HepG2 (cell line): ENCODE measurements around the gene PFDN2. TPM values are rescaled to one million over a fixed set of nuclear protein-coding genes. Genes with fewer than 3 reads are reported as not detected.

Source experiments
- ATAC-seq: fragments of 200-7000 bp; cut with Tn5 transposase; 3 replicates; pipeline ENCODE4 v1.9.1; 2020; ENCODE audit warnings: mild to moderate bottlenecking, moderate library complexity
- BruUV-seq: library from RNA; stranded (reverse); fragments of 400-500 nt; replicated peaks from 2 replicates; lab custom pipeline; 2021; lab: Mats Ljungman, UMichigan
- CTCF ChIA-PET: fragments of 300-600 bp; formaldehyde crosslinking; extraction: SDS; loops from one replicate; lab custom pipeline; 2021; ENCODE audit warnings: low total read pairs, inconsistent platforms, low intra/inter-chr PET ratio; lab: Yijun Ruan, JAX
- POLR2A ChIA-PET: fragments of 350-600 bp; sonication (Branson Sonifier 250); formaldehyde crosslinking; loops from one replicate; lab custom pipeline; 2020; ENCODE audit warnings: antibody characterized with exemption, inconsistent platforms; lab: Yijun Ruan, JAX
- DNase-seq: peaks from one replicate; pipeline ENCODE4 v3.0.0-alpha.2; 2015; ENCODE audit warnings: low spot score
- FAIRE-seq: peaks from 3 replicates; lab custom pipeline; 2011; peaks lifted over from hg19 to GRCh38; lab: Jason Lieb, UNC
- H2AFZ ChIP-seq: one replicate; pipeline ENCODE4 v1.6.1; 2011; ENCODE audit warnings: low read length, inconsistent platforms
- H3K27ac ChIP-seq: fragments of 300-600 bp; 3 replicates; pipeline ENCODE4 v1.8.0; 2011; ENCODE audit warnings: mixed run types, mild to moderate bottlenecking, mixed read lengths, low read length, inconsistent platforms; ENCODE audit not compliant: insufficient read depth; ENCODE audit errors: extremely low read length
- H3K27me3 ChIP-seq, 2 experiments: fragments of 200-600 bp in 1 of 2; 2 replicates in 1 of 2; 3 replicates in 1 of 2; pipeline versions ENCODE4 v1.6.0 to v1.8.0; 2011; ENCODE audit warnings: low read length in 2 of 2, mild to moderate bottlenecking in 2 of 2, moderate library complexity in 2 of 2, inconsistent platforms in 1 of 2; ENCODE audit not compliant: insufficient read depth in 2 of 2, control insufficient read depth in 1 of 2
- H3K36me3 ChIP-seq, 2 experiments: fragments of 200-600 bp in 1 of 2; replicated peaks in 1 of 2; 2 replicates in 1 of 2; 3 replicates in 1 of 2; pipeline versions ENCODE4 v1.5.1 to v1.8.0; 2011; ENCODE audit warnings: low read length in 2 of 2, inconsistent platforms in 1 of 2; ENCODE audit not compliant: insufficient read depth in 2 of 2, control insufficient read depth in 1 of 2
- H3K4me1 ChIP-seq: 2 replicates; pipeline ENCODE4 v1.5.1; 2012; ENCODE audit warnings: low read length, inconsistent platforms; ENCODE audit not compliant: insufficient read depth
- H3K4me2 ChIP-seq: 2 replicates; pipeline ENCODE4 v1.6.0; 2011; ENCODE audit warnings: low read depth, low read length, inconsistent platforms
- H3K4me3 ChIP-seq, 3 experiments: fragments of 200-600 bp in 1 of 3; sonication (generic), shearing (Covaris generic) in 1 of 3; replicated peaks in 1 of 3; 2 replicates each; pipeline ENCODE4 v1.5.1; 2011 to 2016; ENCODE audit warnings: low read length in 3 of 3, inconsistent platforms in 2 of 3, low read depth in 2 of 3, mild to moderate bottlenecking in 2 of 3, control low read depth in 1 of 3, mixed read lengths in 1 of 3; ENCODE audit not compliant: insufficient read depth in 1 of 3
- H3K79me2 ChIP-seq: one replicate; pipeline ENCODE4 v1.6.1; 2011; ENCODE audit warnings: low read length, inconsistent platforms; ENCODE audit not compliant: insufficient read depth
- H3K9ac ChIP-seq: 2 replicates; pipeline ENCODE4 v1.6.0; 2011; ENCODE audit warnings: mild to moderate bottlenecking, low read depth, low read length, inconsistent platforms; ENCODE audit not compliant: insufficient read depth
- H3K9me3 ChIP-seq: 2 replicates; pipeline ENCODE4 v1.5.1; 2012; ENCODE audit warnings: mild to moderate bottlenecking, low read length
- H4K20me1 ChIP-seq: 2 replicates; pipeline ENCODE4 v1.6.0; 2011; ENCODE audit warnings: inconsistent platforms, mild to moderate bottlenecking, low read length, moderate library complexity; ENCODE audit not compliant: insufficient read depth
- CBX2 ChIP-seq, 2 experiments: fragments of 200-600 bp in 1 of 2; sonication (generic); formaldehyde crosslinking in 1 of 2; IDR thresholded peaks; 2 replicates each; pipeline versions ENCODE4 v1.7.0 to v1.8.1; 2018 to 2022; ENCODE audit warnings: low read depth in 2 of 2, low read length in 1 of 2, mild to moderate bottlenecking in 1 of 2, missing genetic modification reagents in 1 of 2
- FOXO4 ChIP-seq: sonication (generic); formaldehyde crosslinking; conservative IDR thresholded peaks from 2 replicates; pipeline ENCODE4 v1.8.1; 2023; ENCODE audit warnings: missing genetic modification reagents
- HCFC1 ChIP-seq: fragments of 150-350 bp; IDR thresholded peaks from 2 replicates; pipeline ENCODE4 v1.6.1; 2014; ENCODE audit warnings: low read depth, low read length
- HHEX ChIP-seq: IDR thresholded peaks from 2 replicates; pipeline ENCODE4 v1.6.1; 2016; ENCODE audit warnings: control low read depth
- MIER2 ChIP-seq: IDR thresholded peaks from 2 replicates; pipeline ENCODE4 v1.6.1; 2016; ENCODE audit warnings: missing biosample characterization, missing genetic modification reagents
- ONECUT2 ChIP-seq: sonication (generic); formaldehyde crosslinking; IDR thresholded peaks from 2 replicates; pipeline ENCODE4 v1.4.0; 2020; ENCODE audit warnings: missing genetic modification reagents
- RBFOX2 ChIP-seq: fragments of 200-400 bp; formaldehyde crosslinking; IDR thresholded peaks from 2 replicates; pipeline ENCODE4 v1.6.1; 2017; ENCODE audit warnings: low read depth, mild to moderate bottlenecking, low read length
- SNAI1 ChIP-seq: sonication (generic); formaldehyde crosslinking; IDR thresholded peaks from 2 replicates; pipeline ENCODE4 v1.5.0; 2020; ENCODE audit warnings: mild to moderate bottlenecking, missing genetic modification reagents, borderline replicate concordance
- TAF15 ChIP-seq: fragments of 200-400 bp; formaldehyde crosslinking; IDR thresholded peaks from one replicate; pipeline ENCODE4 v1.6.1; 2018; ENCODE audit warnings: mild to moderate bottlenecking, low read depth, low read length; ENCODE audit not compliant: poor library complexity, severe bottlenecking
- TBX2 ChIP-seq: sonication (generic); formaldehyde crosslinking; IDR thresholded peaks from 2 replicates; pipeline ENCODE4 v1.5.0; 2020; ENCODE audit warnings: missing genetic modification reagents, mild to moderate bottlenecking, borderline replicate concordance
- ZMYM2 ChIP-seq: sonication (generic); formaldehyde crosslinking; IDR thresholded peaks from 2 replicates; pipeline ENCODE4 v1.8.0; 2022; ENCODE audit warnings: mild to moderate bottlenecking, missing genetic modification reagents
- ZNF615 ChIP-seq: sonication (generic); formaldehyde crosslinking; IDR thresholded peaks from 2 replicates; pipeline ENCODE4 v1.5.0; 2020; ENCODE audit warnings: mild to moderate bottlenecking, missing genetic modification reagents, borderline replicate concordance
- ZNF761 ChIP-seq: sonication (generic); formaldehyde crosslinking; conservative IDR thresholded peaks from 2 replicates; pipeline ENCODE4 v1.4.0; 2020; ENCODE audit warnings: mild to moderate bottlenecking, missing genetic modification reagents
- WGBS: methylation state at CpG from one replicate; pipeline ENCODE4 v1.1.6; 2017; ENCODE audit warnings: low lambda C conversion rate; 5-methylcytosine and 5-hydroxymethylcytosine counted together
- in situ Hi-C: cut with HindIII; loops from 2 replicates; pipeline ENCODE4 v1.10.0; 2017; ENCODE audit warnings: low pct_unique_long_range_greater_than_20kb; ENCODE audit not compliant: extremely low pct_ligation_motif_present
- intact Hi-C: fragments of 100-400 bp; cut with micrococcal nuclease; formaldehyde crosslinking; loops from one replicate; pipeline ENCODE4 v1.10.0; 2022; ENCODE audit not compliant: unreplicated experiment
- polyA plus RNA-seq, 8 experiments: library from polyadenylated mRNA; depleted of rRNA in 3 of 8; stranded (reverse) in 7 of 8; unstranded in 1 of 8; fragments of >200 nt; fragmentation: Illumina TruSeq in 4 of 8; extraction: Trizol in 4 of 8; gene quantifications; 2 replicates each; pipeline versions ENCODE4 v1.2.1 to v1.2.3, GENCODE V29; 2011 to 2016; ENCODE audit warnings: low read depth in 4 of 8, missing spikeins in 1 of 8, mixed read lengths in 1 of 8; ENCODE audit not compliant: insufficient read depth in 1 of 8
- total RNA-seq, 5 experiments: library from RNA; depleted of rRNA; stranded (reverse); fragments of >200 nt; fragmentation: Illumina TruSeq; extraction: Trizol; gene quantifications; 2 replicates each; pipeline ENCODE4 v1.2.3, GENCODE V29; 2016; ENCODE audit warnings: low read depth in 1 of 5
- TF ChIP-seq, protein P1 (sequence below): sonication (generic); formaldehyde crosslinking; IDR thresholded peaks from 2 replicates; pipeline ENCODE4 v1.4.0; 2020; ENCODE audit warnings: missing genetic modification reagents, borderline replicate concordance
- TF ChIP-seq, protein P2 (sequence below): sonication (generic); formaldehyde crosslinking; IDR thresholded peaks from 2 replicates; pipeline ENCODE4 v1.5.0; 2020; ENCODE audit warnings: mild to moderate bottlenecking, missing genetic modification reagents, borderline replicate concordance

The PFDN2 gene
- total and polyA plus RNA-seq, 2 of the 13 experiments (the other 11 are each of a cell fraction or from before 2014, with no cell fraction given), result 62.6 to 63.6 TPM

DNA sequence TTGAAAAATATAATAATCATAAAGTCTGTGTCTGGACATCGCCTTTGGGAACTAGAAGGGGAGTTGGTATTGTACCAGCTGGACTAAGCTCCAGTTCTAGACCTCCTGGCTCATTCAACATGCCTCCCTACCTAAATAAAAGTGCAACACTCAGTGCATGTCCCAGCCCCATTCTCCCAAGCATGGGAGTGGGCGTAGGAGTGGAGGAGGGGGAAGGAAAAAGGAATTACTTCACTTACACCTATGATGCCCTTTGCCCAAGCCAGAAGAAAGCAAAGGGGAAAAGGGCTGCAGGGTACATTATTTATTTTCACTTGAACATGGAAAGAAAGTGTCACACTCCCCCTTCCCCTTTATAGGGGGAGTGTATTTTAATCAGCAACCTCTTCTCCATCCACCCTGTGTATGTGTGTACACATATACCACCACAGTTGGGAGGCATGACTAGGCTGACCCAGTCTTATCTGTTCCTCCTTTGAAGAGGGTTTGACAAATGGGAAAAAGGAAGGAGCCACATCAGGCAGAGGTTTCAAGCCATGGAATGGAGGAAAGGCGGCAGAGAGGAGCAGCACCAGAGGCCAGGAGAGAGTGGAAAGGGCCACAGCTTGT, 3.3 kb upstream of the PFDN2 start:
- no peak for FAIRE-seq
- no peak overlapping the region for H3K4me2 ChIP-seq
- peaks cover 34% of the 10 kb centered on the region for H3K79me2 ChIP-seq
- no peak for DNase-seq
- H3K9me3 ChIP-seq, result no peaks in the 10 kb centered on the region
- no peaks in the 10 kb centered on the region; a peak in 1 of 5 replicates for H3K27me3 ChIP-seq
- ChIA-PET CTCF (no interaction called here), POLR2A (interaction anchor here (0.7 kb wide), 1 partner anchor 47 kb away, joined by 4 read pairs; no protein-coding TSS in a partner anchor)
- peaks cover 26% of the 10 kb centered on the region for H3K4me1 ChIP-seq
- TF ChIP-seq TAF15 (no peak), ZMYM2 (CRISPR knock-in tag) (no peak), HCFC1 (no peak), SNAI1 (CRISPR knock-in tag) (no peak), FOXO4 (no peak), MIER2 (CRISPR knock-in tag) (no peak), ZNF615 (CRISPR knock-in tag) (no peak), RBFOX2 (no peak), TBX2 (CRISPR knock-in tag) (no peak), CBX2 (IDR thresholded peaks at IDR 0.05; ENCODE audit: low read depth, low read length) (no peak), CBX2 (CRISPR knock-in tag; IDR thresholded peaks at IDR 0.05; ENCODE audit: low read depth) (no peak), ONECUT2 (no peak), HHEX (CRISPR knock-in tag) (no peak), ZNF761 (CRISPR knock-in tag) (no peak)
- TF ChIP-seq, protein P1, sequence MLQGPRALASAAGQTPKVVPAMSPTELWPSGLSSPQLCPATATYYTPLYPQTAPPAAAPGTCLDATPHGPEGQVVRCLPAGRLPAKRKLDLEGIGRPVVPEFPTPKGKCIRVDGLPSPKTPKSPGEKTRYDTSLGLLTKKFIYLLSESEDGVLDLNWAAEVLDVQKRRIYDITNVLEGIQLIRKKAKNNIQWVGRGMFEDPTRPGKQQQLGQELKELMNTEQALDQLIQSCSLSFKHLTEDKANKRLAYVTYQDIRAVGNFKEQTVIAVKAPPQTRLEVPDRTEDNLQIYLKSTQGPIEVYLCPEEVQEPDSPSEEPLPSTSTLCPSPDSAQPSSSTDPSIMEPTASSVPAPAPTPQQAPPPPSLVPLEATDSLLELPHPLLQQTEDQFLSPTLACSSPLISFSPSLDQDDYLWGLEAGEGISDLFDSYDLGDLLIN (CRISPR knock-in tag), result no peak
- TF ChIP-seq, protein P2, sequence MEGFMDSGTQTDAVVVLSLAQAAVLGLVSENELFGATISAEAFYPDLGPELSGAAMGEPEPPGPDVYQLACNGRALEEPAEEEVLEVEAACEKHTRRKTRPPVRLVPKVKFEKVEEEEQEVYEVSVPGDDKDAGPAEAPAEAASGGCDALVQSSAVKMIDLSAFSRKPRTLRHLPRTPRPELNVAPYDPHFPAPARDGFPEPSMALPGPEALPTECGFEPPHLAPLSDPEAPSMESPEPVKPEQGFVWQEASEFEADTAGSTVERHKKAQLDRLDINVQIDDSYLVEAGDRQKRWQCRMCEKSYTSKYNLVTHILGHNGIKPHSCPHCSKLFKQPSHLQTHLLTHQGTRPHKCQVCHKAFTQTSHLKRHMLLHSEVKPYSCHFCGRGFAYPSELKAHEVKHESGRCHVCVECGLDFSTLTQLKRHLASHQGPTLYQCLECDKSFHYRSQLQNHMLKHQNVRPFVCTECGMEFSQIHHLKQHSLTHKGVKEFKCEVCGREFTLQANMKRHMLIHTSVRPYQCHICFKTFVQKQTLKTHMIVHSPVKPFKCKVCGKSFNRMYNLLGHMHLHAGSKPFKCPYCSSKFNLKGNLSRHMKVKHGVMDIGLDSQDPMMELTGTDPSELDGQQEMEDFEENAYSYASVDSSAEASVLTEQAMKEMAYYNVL, result no peak
- in situ Hi-C loops, result no loop called here
- peaks cover 21 to 61% of the 10 kb centered on the region in 2 experiments for H3K36me3 ChIP-seq
- no peaks in the 10 kb centered on the region for H4K20me1 ChIP-seq
- H2AFZ ChIP-seq, result no peak overlapping the region
- BruUV-seq, result no TSS peak
- no peak overlapping the region for H3K4me3 ChIP-seq
- no peak for ATAC-seq
- no peak overlapping the region for H3K9ac ChIP-seq
- 100% methylated on average over 3 of the region's 3 CpGs for WGBS
- intact Hi-C loops, result no loop called here
- no peak overlapping the region for H3K27ac ChIP-seq
